OCI-LY7 (cell line): ENCODE data around the gene TRPM3. TPM values are rescaled to one million over a fixed set of nuclear protein-coding genes. Genes with fewer than 3 reads are reported as not detected.

Source experiments
- BruUV-seq: library from RNA; stranded (reverse); fragments of 400-500 nt; replicated peaks from 2 replicates; lab custom pipeline; 2021; lab: Mats Ljungman, UMichigan
- CTCF ChIA-PET: fragments of 300-600 bp; sonication (Branson Sonifier 250); formaldehyde crosslinking; loops from one replicate; lab custom pipeline; 2022; ENCODE audit warnings: antibody characterized with exemption; ENCODE audit not compliant: unreplicated experiment; lab: Charles Lee
- POLR2A ChIA-PET: fragments of 300-600 bp; sonication (Branson Sonifier 250); formaldehyde crosslinking; loops from one replicate; lab custom pipeline; 2022; ENCODE audit warnings: antibody characterized with exemption; lab: Charles Lee
- DNase-seq: peaks from one replicate; pipeline ENCODE4 v3.0.0-alpha.2; 2015; ENCODE audit warnings: low spot score
- H2AFZ ChIP-seq: fragments of 200-600 bp; sonication (generic), shearing (Covaris generic); 2 replicates; pipeline ENCODE4 v1.6.1; 2014; ENCODE audit warnings: mild to moderate bottlenecking, antibody characterized with exemption, low read length, moderate library complexity
- H3K27ac ChIP-seq: fragments of 200-600 bp; sonication (generic); 2 replicates; pipeline ENCODE4 v1.5.1; 2014; ENCODE audit warnings: mixed run types, low read depth, mild to moderate bottlenecking, moderate library complexity, low read length, inconsistent platforms; ENCODE audit not compliant: poor library complexity, severe bottlenecking
- H3K36me3 ChIP-seq: fragments of 200-600 bp; sonication (generic); 2 replicates; pipeline ENCODE4 v1.6.1; 2014; ENCODE audit warnings: mild to moderate bottlenecking, antibody characterized with exemption, low read length, moderate library complexity, mixed read lengths; ENCODE audit not compliant: insufficient read depth
- H3K4me1 ChIP-seq: fragments of 200-600 bp; sonication (generic); 2 replicates; pipeline ENCODE4 v1.5.1; 2014; ENCODE audit warnings: mild to moderate bottlenecking, low read length; ENCODE audit not compliant: insufficient read depth, poor library complexity, severe bottlenecking
- H3K4me2 ChIP-seq: fragments of 200-600 bp; sonication (generic); 2 replicates; pipeline ENCODE4 v1.6.1; 2014; ENCODE audit warnings: mild to moderate bottlenecking, low read length
- H3K4me3 ChIP-seq: fragments of 200-600 bp; sonication (generic); 2 replicates; pipeline ENCODE4 v1.5.1; 2014; ENCODE audit warnings: mild to moderate bottlenecking, low read depth, low read length; ENCODE audit not compliant: poor library complexity, severe bottlenecking
- H3K79me2 ChIP-seq: fragments of 200-600 bp; sonication (generic); 2 replicates; pipeline ENCODE4 v1.6.1; 2016; ENCODE audit warnings: low read depth, mild to moderate bottlenecking, low read length, moderate library complexity, mixed read lengths; ENCODE audit not compliant: insufficient read depth
- H3K9me2 ChIP-seq: fragments of 200-600 bp; sonication (generic); 2 replicates; pipeline ENCODE4 v1.6.1; 2016; ENCODE audit warnings: mild to moderate bottlenecking, low read length, mixed read lengths; ENCODE audit not compliant: insufficient read depth
- H3K9me3 ChIP-seq: fragments of 200-600 bp; sonication (generic); 2 replicates; pipeline ENCODE4 v1.6.1; 2014; ENCODE audit warnings: mild to moderate bottlenecking, mixed run types, low read length, mixed read lengths
- H4K20me1 ChIP-seq: fragments of 200-600 bp; sonication (generic); 2 replicates; pipeline ENCODE4 v1.6.1; 2014; ENCODE audit warnings: mild to moderate bottlenecking, antibody characterized with exemption, low read length, moderate library complexity, mixed read lengths; ENCODE audit not compliant: insufficient read depth
- EZH2phosphoT487 ChIP-seq: fragments of 200-600 bp; sonication (generic); IDR thresholded peaks from 2 replicates; pipeline ENCODE4 v1.6.1; 2018; ENCODE audit warnings: low read depth, borderline replicate concordance, mild to moderate bottlenecking, mixed run types, antibody characterized with exemption, low read length, moderate library complexity, mixed read lengths
- intact Hi-C: fragments of 100-400 bp; cut with micrococcal nuclease; formaldehyde crosslinking; loops from one replicate; pipeline ENCODE4 v1.10.0; 2022; ENCODE audit not compliant: unreplicated experiment
- total RNA-seq, 2 experiments: library from RNA; depleted of rRNA in 1 of 2; stranded (reverse); fragments of >200 nt in 1 of 2; shearing (Covaris generic) in 1 of 2; gene quantifications; 2 replicates each; pipeline ENCODE4 v1.2.3, GENCODE V29; 2014 to 2022
- TF ChIP-seq, protein P1 (sequence below): fragments of 200-600 bp; sonication (generic); conservative IDR thresholded peaks from 2 replicates; pipeline ENCODE4 v1.5.1; 2014; ENCODE audit warnings: mild to moderate bottlenecking, antibody characterized with exemption, low read length, moderate library complexity, mixed read lengths

TRPM3 gene
- total RNA-seq, 2 experiments from 2014 or later, result not detected

DNA sequence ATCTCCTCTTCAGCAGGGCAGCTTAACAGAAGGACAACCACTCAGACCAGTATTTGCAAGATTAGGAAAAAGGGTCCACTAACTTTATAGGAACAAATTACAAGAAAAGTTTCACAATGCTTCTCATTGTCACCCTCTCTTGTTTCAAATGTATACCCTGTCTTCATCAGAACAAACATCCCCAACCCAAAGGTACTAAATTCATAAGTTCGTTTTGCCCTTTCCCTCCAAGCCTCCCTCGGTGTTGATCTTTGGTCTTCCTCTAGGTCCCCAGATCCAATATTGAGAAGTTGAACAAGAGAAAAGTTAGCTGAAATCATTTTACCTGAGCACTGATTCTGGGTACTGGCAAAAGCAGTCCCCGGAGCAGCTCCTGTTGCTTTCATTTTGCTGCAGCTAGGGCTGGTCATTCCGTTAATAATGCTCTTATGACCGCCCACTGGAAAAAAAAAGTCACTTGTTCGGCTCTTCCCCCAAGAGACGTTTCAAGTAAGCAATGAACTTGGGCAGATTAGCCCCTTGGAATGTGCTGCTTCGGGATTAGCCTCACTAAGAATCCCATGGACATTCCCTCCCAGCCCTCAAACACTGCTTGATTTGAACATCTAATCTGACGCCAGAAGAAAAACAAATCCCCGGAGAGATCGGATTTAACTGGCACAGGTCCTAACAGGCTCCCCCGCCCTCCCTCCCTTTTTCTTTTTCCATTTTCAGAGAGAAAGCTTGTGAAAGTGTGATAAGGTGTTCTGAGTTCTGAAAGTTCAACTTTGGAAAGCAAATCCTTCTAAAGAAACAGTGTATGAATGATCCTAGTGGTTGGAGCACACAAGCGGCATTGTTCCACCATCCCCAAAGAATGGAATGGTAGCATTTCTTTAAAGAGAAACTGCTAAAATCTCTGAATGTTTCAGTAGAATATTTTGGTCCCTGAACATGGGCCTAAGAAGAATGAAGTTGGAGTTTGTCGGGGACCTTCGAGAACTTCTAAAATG, 252.5 kb downstream of the TRPM3 start:
- no peak overlapping the region for H3K27ac ChIP-seq
- no peak overlapping the region for H3K4me3 ChIP-seq
- H3K9me2 ChIP-seq, result no peaks in the 10 kb centered on the region
- intact Hi-C loops, result no loop called here
- CTCF ChIA-PET, result no interaction called here
- H3K79me2 ChIP-seq, result no peaks in the 10 kb centered on the region
- no TSS peak for BruUV-seq
- no peaks in the 10 kb centered on the region for H3K9me3 ChIP-seq
- no peak overlapping the region for H2AFZ ChIP-seq
- no peaks in the 10 kb centered on the region for H4K20me1 ChIP-seq
- H3K36me3 ChIP-seq, result no peaks in the 10 kb centered on the region
- DNase-seq, result no peak
- no peaks in the 10 kb centered on the region for H3K4me1 ChIP-seq
- no peak overlapping the region for H3K4me2 ChIP-seq
- POLR2A ChIA-PET, result no interaction called here
- no peak for TF ChIP-seq EZH2phosphoT487
- TF ChIP-seq, protein P1, sequence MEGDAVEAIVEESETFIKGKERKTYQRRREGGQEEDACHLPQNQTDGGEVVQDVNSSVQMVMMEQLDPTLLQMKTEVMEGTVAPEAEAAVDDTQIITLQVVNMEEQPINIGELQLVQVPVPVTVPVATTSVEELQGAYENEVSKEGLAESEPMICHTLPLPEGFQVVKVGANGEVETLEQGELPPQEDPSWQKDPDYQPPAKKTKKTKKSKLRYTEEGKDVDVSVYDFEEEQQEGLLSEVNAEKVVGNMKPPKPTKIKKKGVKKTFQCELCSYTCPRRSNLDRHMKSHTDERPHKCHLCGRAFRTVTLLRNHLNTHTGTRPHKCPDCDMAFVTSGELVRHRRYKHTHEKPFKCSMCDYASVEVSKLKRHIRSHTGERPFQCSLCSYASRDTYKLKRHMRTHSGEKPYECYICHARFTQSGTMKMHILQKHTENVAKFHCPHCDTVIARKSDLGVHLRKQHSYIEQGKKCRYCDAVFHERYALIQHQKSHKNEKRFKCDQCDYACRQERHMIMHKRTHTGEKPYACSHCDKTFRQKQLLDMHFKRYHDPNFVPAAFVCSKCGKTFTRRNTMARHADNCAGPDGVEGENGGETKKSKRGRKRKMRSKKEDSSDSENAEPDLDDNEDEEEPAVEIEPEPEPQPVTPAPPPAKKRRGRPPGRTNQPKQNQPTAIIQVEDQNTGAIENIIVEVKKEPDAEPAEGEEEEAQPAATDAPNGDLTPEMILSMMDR, result no peak

DNA sequence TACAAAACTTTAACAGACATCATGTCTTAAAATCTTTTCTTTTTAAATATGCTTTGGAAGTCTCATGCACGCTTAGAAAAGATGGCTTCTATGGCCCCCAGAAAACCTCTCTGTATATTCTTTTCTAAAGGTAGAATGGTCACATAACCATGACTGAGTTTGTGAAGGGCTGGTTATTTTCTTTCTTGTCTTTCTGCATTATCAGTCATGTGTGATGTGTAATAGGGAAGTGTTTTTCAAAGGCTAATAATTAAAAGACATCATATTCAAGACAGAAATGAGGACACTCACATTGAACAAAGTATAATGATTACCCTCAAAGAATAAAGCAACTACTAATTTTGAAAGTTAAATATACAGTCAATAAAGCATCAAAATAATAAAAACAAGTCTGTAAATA, 253.4 kb downstream of the TRPM3 start:
- BruUV-seq, result no TSS peak
- DNase-seq, result no peak
- POLR2A ChIA-PET, result interaction anchor here (1.2 kb wide), 1 partner anchor 12 kb away, joined by 3 read pairs; no protein-coding TSS in a partner anchor
- Histone ChIP-seq H3K36me3 (no peaks in the 10 kb centered on the region), H3K27ac (no peak overlapping the region), H2AFZ (no peak overlapping the region), H3K9me3 (no peaks in the 10 kb centered on the region), H3K4me2 (no peak overlapping the region), H3K4me3 (no peak overlapping the region), H3K4me1 (no peaks in the 10 kb centered on the region), H3K79me2 (no peaks in the 10 kb centered on the region), H4K20me1 (no peaks in the 10 kb centered on the region), H3K9me2 (no peaks in the 10 kb centered on the region)
- TF ChIP-seq, protein P1, result no peak
- no peak for TF ChIP-seq EZH2phosphoT487
- intact Hi-C loops, result no loop called here
- CTCF ChIA-PET, result no interaction called here

DNA sequence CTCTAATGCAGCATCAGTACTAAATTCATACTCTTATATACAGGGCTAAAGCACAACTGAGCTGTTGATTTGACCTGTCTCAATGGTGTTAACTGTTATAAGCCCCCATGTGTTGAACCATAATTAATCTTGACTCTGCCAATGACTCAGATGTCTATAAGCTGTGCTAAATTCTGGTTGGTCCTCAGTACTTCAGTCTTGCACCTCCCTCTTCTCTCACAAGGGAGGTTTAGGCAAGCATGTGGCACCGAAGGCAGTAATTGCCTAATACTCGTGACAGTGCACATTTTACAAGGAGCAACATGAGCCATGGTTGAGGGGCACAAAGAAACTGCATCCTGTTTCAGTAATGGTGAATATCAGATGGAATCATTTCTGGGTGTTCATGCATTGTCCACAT, 255.9 kb downstream of the TRPM3 start:
- Histone ChIP-seq H3K9me3 (no peaks in the 10 kb centered on the region), H3K4me3 (no peak overlapping the region), H3K36me3 (no peaks in the 10 kb centered on the region), H3K4me1 (no peaks in the 10 kb centered on the region), H3K27ac (no peak overlapping the region), H3K4me2 (no peak overlapping the region), H3K79me2 (no peaks in the 10 kb centered on the region), H2AFZ (no peak overlapping the region), H4K20me1 (no peaks in the 10 kb centered on the region), H3K9me2 (no peaks in the 10 kb centered on the region)
- intact Hi-C loops, result no loop called here
- no peak for TF ChIP-seq EZH2phosphoT487
- TF ChIP-seq, protein P1, result no peak
- POLR2A ChIA-PET, result no interaction called here
- no peak for DNase-seq
- BruUV-seq, result no TSS peak
- CTCF ChIA-PET, result no interaction called here
